H9 (cell line): ENCODE data around the gene UNCX. TPM values are rescaled to one million over a fixed set of nuclear protein-coding genes. Genes with fewer than 3 reads are reported as not detected.
A peak's percentile ranks its signal among the peaks of the same experiment; 100 is the strongest.

Experiments
- DNase-seq: peaks from one replicate; pipeline ENCODE4 v3.0.0-alpha.2; 2017
- H2AFZ ChIP-seq: one replicate; pipeline ENCODE4 v1.6.1; 2013; ENCODE audit warnings: mild to moderate bottlenecking, low read length, control low read depth, moderate library complexity
- H2AK5ac ChIP-seq: 2 replicates; pipeline ENCODE4 v1.6.1; 2013; ENCODE audit warnings: low read length, control low read depth, mixed read lengths; ENCODE audit not compliant: insufficient read length
- H2BK120ac ChIP-seq: one replicate; pipeline ENCODE4 v1.6.1; 2013; ENCODE audit warnings: low read depth, mild to moderate bottlenecking, low read length, control low read depth, inconsistent platforms; ENCODE audit not compliant: poor library complexity, severe bottlenecking
- H2BK12ac ChIP-seq: 2 replicates; pipeline ENCODE4 v1.6.1; 2013; ENCODE audit warnings: low read length, control low read depth, mixed read lengths, low read depth; ENCODE audit not compliant: insufficient read length
- H2BK15ac ChIP-seq: 2 replicates; pipeline ENCODE4 v1.6.1; 2013; ENCODE audit warnings: low read depth, low read length, control low read depth
- H2BK20ac ChIP-seq: one replicate; pipeline ENCODE4 v1.6.1; 2013; ENCODE audit warnings: low read depth, mild to moderate bottlenecking, low read length, control low read depth, inconsistent platforms; ENCODE audit not compliant: poor library complexity, severe bottlenecking
- H2BK5ac ChIP-seq: 2 replicates; pipeline ENCODE4 v1.6.1; 2013; ENCODE audit warnings: low read length, control low read depth, mixed read lengths; ENCODE audit not compliant: insufficient read length
- H3K14ac ChIP-seq: 2 replicates; pipeline ENCODE4 v1.6.1; 2013; ENCODE audit warnings: low read length, control low read depth; ENCODE audit not compliant: insufficient read depth
- H3K18ac ChIP-seq: 2 replicates; pipeline ENCODE4 v1.6.1; 2013; ENCODE audit warnings: low read depth, mild to moderate bottlenecking, mixed read lengths, low read length, control low read depth; ENCODE audit not compliant: insufficient read length
- H3K23ac ChIP-seq: 2 replicates; pipeline ENCODE4 v1.6.1; 2013; ENCODE audit warnings: low read length, control low read depth, mixed read lengths, low read depth; ENCODE audit not compliant: insufficient read length
- H3K23me2 ChIP-seq: 2 replicates; pipeline ENCODE4 v1.6.1; 2013; ENCODE audit warnings: low read depth, mild to moderate bottlenecking, mixed read lengths, low read length, control low read depth; ENCODE audit not compliant: insufficient read length, poor library complexity, severe bottlenecking
- H3K27ac ChIP-seq: 2 replicates; pipeline ENCODE4 v1.5.1; 2013; ENCODE audit warnings: low read length, control low read depth, mixed read lengths, low read depth; ENCODE audit not compliant: insufficient read length
- H3K27me3 ChIP-seq: 2 replicates; pipeline ENCODE4 v1.6.1; 2013; ENCODE audit warnings: low read length, control low read depth, inconsistent platforms; ENCODE audit not compliant: insufficient read depth
- H3K4ac ChIP-seq: 2 replicates; pipeline ENCODE4 v1.6.1; 2013; ENCODE audit warnings: low read depth, mild to moderate bottlenecking, control low read depth, inconsistent platforms, low read length, moderate library complexity
- H3K4me1 ChIP-seq: 2 replicates; pipeline ENCODE4 v1.6.1; 2013; ENCODE audit warnings: low read length, control low read depth, inconsistent platforms; ENCODE audit not compliant: insufficient read depth
- H3K4me2 ChIP-seq: 2 replicates; pipeline ENCODE4 v1.6.1; 2013; ENCODE audit warnings: low read length, control low read depth, mixed read lengths; ENCODE audit not compliant: insufficient read length, insufficient read depth
- H3K56ac ChIP-seq: 2 replicates; pipeline ENCODE4 v1.6.1; 2013; ENCODE audit warnings: low read depth, mild to moderate bottlenecking, mixed read lengths, low read length, control low read depth; ENCODE audit not compliant: insufficient read length
- H3K79me1 ChIP-seq: 2 replicates; pipeline ENCODE4 v1.6.1; 2013; ENCODE audit warnings: low read depth, mild to moderate bottlenecking, moderate library complexity, low read length, control low read depth, inconsistent platforms; ENCODE audit not compliant: insufficient read depth, poor library complexity, severe bottlenecking
- H3K79me2 ChIP-seq: 2 replicates; pipeline ENCODE4 v1.6.1; 2013; ENCODE audit warnings: low read length, control low read depth, inconsistent platforms; ENCODE audit not compliant: insufficient read depth
- H3K9ac ChIP-seq: 2 replicates; pipeline ENCODE4 v1.6.1; 2013; ENCODE audit warnings: low read length, control low read depth, mixed read lengths; ENCODE audit not compliant: insufficient read length; ENCODE audit errors: extremely low read depth
- H3K9me3 ChIP-seq: one replicate; pipeline ENCODE4 v1.6.1; 2013; ENCODE audit warnings: low read depth, low read length, inconsistent platforms; ENCODE audit not compliant: control insufficient read depth
- H3T11ph ChIP-seq: one replicate; pipeline ENCODE4 v1.6.1; 2013; ENCODE audit warnings: mild to moderate bottlenecking, low read length, control low read depth, inconsistent platforms
- H4K20me1 ChIP-seq: one replicate; pipeline ENCODE4 v1.6.1; 2013; ENCODE audit not compliant: control insufficient read depth, insufficient read length, insufficient read depth
- H4K5ac ChIP-seq: 2 replicates; pipeline ENCODE4 v1.6.1; 2013; ENCODE audit warnings: low read depth, mild to moderate bottlenecking, mixed read lengths, low read length, control low read depth; ENCODE audit not compliant: insufficient read length
- H4K8ac ChIP-seq: replicated peaks from 2 replicates; pipeline ENCODE4 v1.6.1; 2013; ENCODE audit warnings: low read length, control low read depth, mixed read lengths, low read depth; ENCODE audit not compliant: insufficient read length
- H4K91ac ChIP-seq: 2 replicates; pipeline ENCODE4 v1.6.1; 2013; ENCODE audit warnings: low read depth, mild to moderate bottlenecking, moderate library complexity, mixed read lengths, low read length, control low read depth; ENCODE audit not compliant: insufficient read length
- H3K27ac Mint-ChIP-seq, 3 experiments: 2 replicates in 2 of 3; 3 replicates in 1 of 3; pipeline ENCODE4 v1.8.0; 2020 to 2021; ENCODE audit warnings: mixed read lengths in 3 of 3, mild to moderate bottlenecking in 1 of 3, moderate library complexity in 1 of 3
- H3K27me3 Mint-ChIP-seq: 2 replicates; pipeline ENCODE4 v1.8.0; 2021; ENCODE audit warnings: low read depth, mild to moderate bottlenecking, moderate library complexity, mixed read lengths
- H3K36me3 Mint-ChIP-seq, 3 experiments: 2 replicates in 2 of 3; 3 replicates in 1 of 3; pipeline ENCODE4 v1.8.0; 2020 to 2021; ENCODE audit warnings: low read depth in 3 of 3, mixed read lengths in 3 of 3; ENCODE audit not compliant: insufficient read depth in 1 of 3
- H3K4me1 Mint-ChIP-seq, 2 experiments: 2 replicates each; pipeline ENCODE4 v1.8.0; 2020; ENCODE audit warnings: mixed read lengths in 2 of 2
- H3K4me3 Mint-ChIP-seq, 2 experiments: 2 replicates in 1 of 2; 3 replicates in 1 of 2; pipeline ENCODE4 v1.8.0; 2020 to 2021; ENCODE audit warnings: mild to moderate bottlenecking in 2 of 2, mixed read lengths in 2 of 2, moderate library complexity in 1 of 2
- H3K9me3 Mint-ChIP-seq, 2 experiments: 2 replicates in 1 of 2; 3 replicates in 1 of 2; pipeline ENCODE4 v1.8.0; 2020; ENCODE audit warnings: mild to moderate bottlenecking in 2 of 2, mixed read lengths in 2 of 2, moderate library complexity in 1 of 2
- WGBS: extraction: QIAGEN DNeasy Blood & Tissue Kit; methylation state at CpG from one replicate; pipeline ENCODE4 v1.1.7; 2013; ENCODE audit warnings: missing lambda C conversion rate, low lambda C conversion rate, mixed read lengths; ENCODE audit not compliant: insufficient read length; ENCODE audit errors: extremely low coverage; 5-methylcytosine and 5-hydroxymethylcytosine counted together
- total RNA-seq: library from RNA; stranded (reverse); gene quantifications from 2 replicates; pipeline ENCODE4 v1.2.1, GENCODE V29; 2021
- TF ChIP-seq, protein P1 (sequence below): fragments of 200-600 bp; sonication (generic); conservative IDR thresholded peaks from 3 replicates; pipeline ENCODE4 v1.8.0; 2021; ENCODE audit warnings: antibody characterized with exemption, mild to moderate bottlenecking

Gene UNCX
- total RNA-seq, 1 experiment from 2014 or later: not detected

DNA sequence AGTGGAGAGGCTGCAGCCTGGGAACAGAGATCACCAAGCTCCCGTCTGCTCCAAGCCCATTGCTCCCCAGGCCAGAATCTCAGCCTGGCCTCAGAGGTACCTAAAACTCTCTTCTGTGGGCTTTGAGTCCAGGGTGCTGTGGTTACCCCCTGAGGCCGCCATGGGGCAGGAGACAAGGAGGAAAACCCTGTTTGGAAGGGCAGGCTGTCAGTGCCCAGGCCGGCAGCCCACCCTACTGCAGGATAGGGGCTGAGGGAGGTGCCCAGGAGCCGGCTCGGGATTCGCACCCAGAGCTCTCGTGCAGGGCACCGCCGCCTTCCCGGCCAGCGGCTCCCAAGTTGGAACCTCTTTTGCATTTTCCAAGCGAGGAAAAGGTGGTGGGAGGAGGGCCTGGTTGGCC, 24.5 kb downstream of the UNCX start:
- H2BK15ac ChIP-seq: no peak overlapping the region
- H3K4ac ChIP-seq: no peak overlapping the region
- no peaks in the 10 kb centered on the region for H3K36me3 Mint-ChIP-seq
- H2BK20ac ChIP-seq: no peak overlapping the region
- H3K4me2 ChIP-seq: no peak overlapping the region
- no peaks in the 10 kb centered on the region for H3K4me1 ChIP-seq
- no peaks in the 10 kb centered on the region for H3K9me3 ChIP-seq
- no peak overlapping the region for H3K23ac ChIP-seq
- DNase-seq: no peak
- no peak overlapping the region; the same call in 1 of the 2 replicates for H3K14ac ChIP-seq
- no peak overlapping the region for H2BK12ac ChIP-seq
- no peaks in the 10 kb centered on the region for H3K79me2 ChIP-seq
- H3K9me3 Mint-ChIP-seq: no peaks in the 10 kb centered on the region
- peaks cover 39% of the 10 kb centered on the region for H3K27me3 Mint-ChIP-seq
- H2BK5ac ChIP-seq: no peak overlapping the region
- no CpG with 5 or more reads among the region's 12 CpGs for WGBS
- no peak overlapping the region for H3K4me3 Mint-ChIP-seq
- H2AFZ ChIP-seq: no peak overlapping the region
- no peak overlapping the region for H3K27ac ChIP-seq
- no peak overlapping the region for H2AK5ac ChIP-seq
- no peak overlapping the region for H3T11ph ChIP-seq
- no peak overlapping the region for H4K8ac ChIP-seq
- peaks cover 0 to 5% of the 10 kb centered on the region in 2 experiments; a peak in 1 of 4 replicates for H3K4me1 Mint-ChIP-seq
- peak overlapping the region in 1 of 3 experiments; percentile 62; a peak in 1 of 7 replicates for H3K27ac Mint-ChIP-seq
- H4K5ac ChIP-seq: no peak overlapping the region
- no peak overlapping the region for H3K18ac ChIP-seq
- no peak overlapping the region for H3K9ac ChIP-seq
- no peaks in the 10 kb centered on the region for H3K27me3 ChIP-seq
- TF ChIP-seq, protein P1, sequence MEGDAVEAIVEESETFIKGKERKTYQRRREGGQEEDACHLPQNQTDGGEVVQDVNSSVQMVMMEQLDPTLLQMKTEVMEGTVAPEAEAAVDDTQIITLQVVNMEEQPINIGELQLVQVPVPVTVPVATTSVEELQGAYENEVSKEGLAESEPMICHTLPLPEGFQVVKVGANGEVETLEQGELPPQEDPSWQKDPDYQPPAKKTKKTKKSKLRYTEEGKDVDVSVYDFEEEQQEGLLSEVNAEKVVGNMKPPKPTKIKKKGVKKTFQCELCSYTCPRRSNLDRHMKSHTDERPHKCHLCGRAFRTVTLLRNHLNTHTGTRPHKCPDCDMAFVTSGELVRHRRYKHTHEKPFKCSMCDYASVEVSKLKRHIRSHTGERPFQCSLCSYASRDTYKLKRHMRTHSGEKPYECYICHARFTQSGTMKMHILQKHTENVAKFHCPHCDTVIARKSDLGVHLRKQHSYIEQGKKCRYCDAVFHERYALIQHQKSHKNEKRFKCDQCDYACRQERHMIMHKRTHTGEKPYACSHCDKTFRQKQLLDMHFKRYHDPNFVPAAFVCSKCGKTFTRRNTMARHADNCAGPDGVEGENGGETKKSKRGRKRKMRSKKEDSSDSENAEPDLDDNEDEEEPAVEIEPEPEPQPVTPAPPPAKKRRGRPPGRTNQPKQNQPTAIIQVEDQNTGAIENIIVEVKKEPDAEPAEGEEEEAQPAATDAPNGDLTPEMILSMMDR: no peak
- no peak overlapping the region for H4K91ac ChIP-seq
- no peak overlapping the region for H2BK120ac ChIP-seq
- no peaks in the 10 kb centered on the region for H4K20me1 ChIP-seq
- H3K23me2 ChIP-seq: no peaks in the 10 kb centered on the region
- no peak overlapping the region for H3K56ac ChIP-seq
- no peaks in the 10 kb centered on the region for H3K79me1 ChIP-seq
